Adrenal gland (tissue), 5 donors: ENCODE data around the gene CAPSL.

ENCODE experiments used
- CTCF ChIP-seq, 6 experiments: fragments of 450-650 bp in 4 of 6; fragments of 200-600 bp in 2 of 6; sonication (generic) in 1 of 6; IDR thresholded peaks; 1 replicate in 5 of 6; 2 replicates in 1 of 6; pipeline versions ENCODE4 v1.5.1 to v1.8.0; 2016 to 2021; ENCODE audit warnings: antibody characterized with exemption in 6 of 6, mild to moderate bottlenecking in 2 of 6, moderate library complexity in 1 of 6
- POLR2A ChIP-seq, 2 donors: fragments of 450-650 bp; IDR thresholded peaks; one replicate each; pipeline ENCODE4 v1.6.1; 2017; ENCODE audit warnings: antibody characterized with exemption in 2 of 2, mild to moderate bottlenecking in 2 of 2, moderate library complexity in 1 of 2
- donor health status: DM: no; HTN: no; CAD: no.

- TF ChIP-seq POLR2A (IDR thresholded peaks at IDR 0.05): no peak
- TF ChIP-seq CTCF (IDR thresholded peaks at IDR 0.05): no peak
Observed at GRCh38 chr5:35960328-35960727, 21.9 kb upstream of the CAPSL start.
